GM19452 (cell line): ENCODE results near the gene ORAI3.
"Not testable (repeated sequence)": the region's sequence is repeated elsewhere in the genome, so short reads cannot be mapped to it uniquely, and the experiment has no call there.

Experiments used
- ATAC-seq: cut with Tn5 transposase; IDR thresholded peaks from one replicate; pipeline ENCODE4 v1.9.1; 2021; ENCODE audit not compliant: unreplicated experiment

The ORAI3 gene

GRCh38 chr16:30923554-30924075 is 25.3 kb upstream of the ORAI3 start, which contains the start of gene FBXL19:
FBXL19 (plus strand) TSS chr16:30923572; CDS start chr16:30925755, 2,183 bp downstream.
- ATAC-seq = no peak

- no peak for ATAC-seq
These were observed 24.6 kb upstream of the ORAI3 start for GRCh38 chr16:30924076-30924912.

- no peak for ATAC-seq
These were observed 23.8 kb upstream of the ORAI3 start for GRCh38 chr16:30924913-30925631.

DNA sequence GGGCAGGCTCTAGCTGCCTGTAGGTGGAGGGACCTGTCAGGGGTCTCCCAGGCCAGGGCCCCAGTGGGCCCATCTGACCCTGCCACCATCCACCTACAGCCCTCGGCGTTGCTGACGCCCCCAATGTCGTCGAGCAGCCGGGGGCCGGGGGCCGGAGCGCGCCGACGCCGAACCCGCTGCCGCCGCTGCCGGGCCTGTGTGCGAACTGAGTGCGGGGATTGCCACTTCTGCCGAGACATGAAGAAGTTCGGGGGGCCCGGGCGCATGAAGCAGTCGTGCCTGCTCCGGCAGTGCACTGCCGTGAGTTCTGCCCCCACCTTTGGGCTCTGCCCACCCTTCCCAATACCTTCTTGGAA is 23.3 kb upstream of the ORAI3 start:
- no peak for ATAC-seq

DNA sequence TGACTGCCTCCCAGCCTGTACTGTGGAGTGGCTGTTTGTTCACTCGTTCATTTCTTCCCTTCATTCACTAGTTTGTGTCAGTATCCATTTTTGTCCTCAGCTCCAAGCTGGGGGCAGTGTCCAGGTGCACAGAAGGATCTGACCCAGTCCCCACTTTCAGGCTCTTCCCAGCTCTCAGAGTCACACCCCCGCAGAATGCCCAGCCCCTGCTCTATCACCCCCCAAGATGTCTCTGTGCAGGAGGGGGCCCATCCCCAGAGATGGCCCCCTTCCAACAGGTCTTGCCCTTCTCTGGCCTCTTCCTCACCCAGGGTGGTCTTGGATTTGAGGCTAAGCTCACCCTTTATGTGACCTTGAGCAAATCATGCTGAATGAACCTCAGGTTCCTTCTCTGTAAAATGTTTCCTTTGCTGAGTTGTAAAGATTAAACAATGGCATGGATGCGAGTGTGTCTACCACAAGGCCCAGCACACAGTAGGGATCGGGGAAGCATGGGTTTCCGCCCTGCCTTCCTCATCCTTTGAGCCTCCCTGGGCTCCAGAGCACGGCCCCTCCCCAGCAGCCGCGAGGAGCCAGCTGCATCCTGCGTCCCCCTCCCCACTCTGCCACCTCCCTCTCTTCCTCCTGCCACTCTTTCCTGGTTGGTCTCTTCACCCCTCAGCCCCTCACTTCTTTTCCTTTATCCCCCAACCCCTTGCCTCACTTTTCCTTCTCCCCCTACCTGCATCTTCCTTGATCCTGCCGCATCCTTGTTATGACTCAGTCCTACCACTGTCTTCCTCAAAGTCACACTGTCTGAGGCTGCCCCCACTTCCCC is 22.7 kb upstream of the ORAI3 start:
- no peak for ATAC-seq

GRCh38 chr16:30926937-30927788 is 21.7 kb upstream of the ORAI3 start:
- no peak for ATAC-seq

DNA sequence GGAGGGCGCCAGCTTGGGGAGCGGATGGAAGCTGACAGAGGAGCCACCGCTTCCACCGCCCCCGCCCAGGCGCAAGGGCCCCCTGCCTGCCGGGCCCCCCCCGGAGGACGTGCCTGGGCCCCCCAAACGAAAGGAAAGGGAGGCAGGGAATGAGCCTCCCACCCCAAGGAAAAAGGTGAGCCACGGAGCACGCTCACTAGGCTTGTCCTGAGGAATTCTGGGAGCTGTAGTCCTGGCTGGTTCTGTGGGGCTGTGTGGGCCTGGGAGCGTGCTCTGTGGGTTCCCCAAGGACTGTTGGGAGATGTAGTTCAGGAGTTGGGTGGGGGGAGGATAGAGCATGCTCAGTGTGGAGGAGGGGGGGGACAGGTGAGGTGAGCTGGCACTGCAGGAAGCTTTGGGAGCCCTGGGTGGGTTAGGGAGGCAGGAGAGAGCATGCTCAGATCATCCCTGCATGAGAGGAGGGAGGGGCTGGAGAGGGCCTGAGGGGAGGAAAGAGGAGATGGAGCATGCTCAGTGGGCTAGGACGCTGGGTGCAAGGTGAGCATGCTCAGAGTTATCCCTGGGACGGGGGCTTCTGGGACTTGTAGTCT is 21.0 kb upstream of the ORAI3 start:
- no peak for ATAC-seq

- ATAC-seq = no peak
These were observed 20.5 kb upstream of the ORAI3 start for GRCh38 chr16:30928390-30928789.

- no peak for ATAC-seq
These were observed 19.7 kb upstream of the ORAI3 start for GRCh38 chr16:30929167-30929566.

DNA sequence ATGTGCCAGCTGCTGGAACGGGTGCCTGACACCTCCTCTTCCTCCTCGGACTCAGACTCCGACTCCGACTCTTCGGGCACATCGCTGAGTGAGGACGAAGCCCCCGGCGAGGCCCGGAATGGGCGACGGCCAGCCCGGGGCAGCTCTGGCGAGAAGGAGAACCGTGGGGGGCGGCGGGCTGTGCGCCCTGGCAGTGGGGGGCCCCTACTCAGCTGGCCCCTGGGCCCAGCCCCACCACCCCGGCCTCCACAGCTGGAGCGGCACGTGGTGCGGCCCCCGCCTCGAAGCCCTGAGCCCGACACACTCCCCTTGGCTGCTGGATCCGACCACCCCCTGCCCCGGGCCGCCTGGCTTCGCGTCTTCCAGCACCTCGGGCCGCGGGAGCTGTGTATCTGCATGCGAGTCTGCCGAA is 18.7 kb upstream of the ORAI3 start:
- no peak for ATAC-seq

GRCh38 chr16:30931068-30931650 is 17.7 kb upstream of the ORAI3 start:
- no peak for ATAC-seq

DNA sequence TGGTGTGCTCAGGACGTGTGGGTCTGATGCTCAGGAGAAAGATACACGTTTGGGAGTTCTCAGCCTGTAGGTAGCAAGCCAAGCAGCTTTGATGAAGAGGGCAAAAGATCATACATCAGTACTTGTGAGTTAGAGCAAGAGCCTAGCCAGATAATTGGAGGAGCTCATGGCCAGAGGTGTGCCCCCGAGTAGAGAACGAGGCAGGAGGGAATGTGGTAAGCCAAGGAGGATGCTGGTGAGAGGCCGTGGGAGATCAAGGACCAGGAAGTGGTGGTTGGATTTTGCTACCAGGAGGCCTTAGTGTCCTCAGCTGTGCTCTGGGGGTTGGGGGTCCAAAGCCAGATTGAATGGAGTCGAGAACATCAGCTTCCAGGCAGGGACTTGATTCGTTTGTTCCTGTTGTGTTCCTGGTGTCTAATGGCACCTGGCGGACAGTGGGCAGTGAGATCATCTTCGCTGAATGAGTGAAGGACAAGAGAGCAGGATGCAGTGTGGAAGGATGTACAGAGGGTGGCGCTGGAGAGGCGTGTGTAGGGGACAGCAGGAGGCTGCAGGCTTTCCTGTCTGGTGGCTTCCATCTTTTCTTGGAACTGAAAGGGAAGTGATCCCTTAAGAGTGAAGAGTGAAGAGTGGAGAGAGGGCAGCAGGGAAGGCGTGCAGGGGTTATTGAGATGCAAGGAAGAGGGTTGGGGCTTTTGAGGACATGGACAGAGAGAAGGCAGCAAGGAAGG is 13.9 kb upstream of the ORAI3 start:
- ATAC-seq = no peak

DNA sequence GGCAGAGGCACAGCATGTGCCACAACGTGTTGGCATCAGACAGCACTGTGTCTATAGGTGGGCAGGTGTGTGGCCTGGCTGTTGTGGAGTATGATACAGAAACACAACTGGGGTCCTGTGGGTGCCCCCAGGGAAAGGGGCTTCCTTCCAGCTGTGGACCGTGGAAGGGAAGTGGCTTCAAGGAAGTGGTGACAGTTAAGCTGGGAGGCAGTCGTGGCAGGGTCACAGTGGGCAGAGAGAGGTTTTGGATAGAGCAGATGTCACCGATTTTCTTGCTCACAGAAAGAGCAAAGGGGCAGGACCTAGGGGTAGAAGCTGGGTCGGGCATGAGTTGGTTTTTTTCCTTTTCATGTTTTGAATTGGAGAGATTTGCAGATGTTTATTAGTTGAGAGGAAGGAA is 11.2 kb upstream of the ORAI3 start:
- ATAC-seq = no peak

DNA sequence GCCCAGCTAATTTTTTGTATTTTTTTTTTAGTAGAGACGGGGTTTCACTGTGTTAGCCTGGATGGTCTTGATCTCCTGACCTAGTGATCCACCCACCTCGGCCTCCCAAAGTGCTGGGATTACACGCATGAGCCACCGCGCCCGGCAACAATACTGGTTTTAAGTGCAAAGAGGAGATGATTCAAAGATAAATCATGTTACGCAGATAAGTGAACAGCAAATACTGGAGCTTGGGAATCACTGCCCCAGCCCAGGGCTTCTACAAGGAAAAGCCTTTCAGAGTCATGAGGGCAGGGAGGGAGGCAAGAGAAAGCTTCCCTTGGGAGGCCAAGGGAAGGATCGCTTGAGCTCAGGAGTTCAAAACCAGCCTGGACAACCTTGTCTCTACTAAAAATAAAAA is 9.3 kb upstream of the ORAI3 start:
- ATAC-seq = not testable (repeated sequence)

DNA sequence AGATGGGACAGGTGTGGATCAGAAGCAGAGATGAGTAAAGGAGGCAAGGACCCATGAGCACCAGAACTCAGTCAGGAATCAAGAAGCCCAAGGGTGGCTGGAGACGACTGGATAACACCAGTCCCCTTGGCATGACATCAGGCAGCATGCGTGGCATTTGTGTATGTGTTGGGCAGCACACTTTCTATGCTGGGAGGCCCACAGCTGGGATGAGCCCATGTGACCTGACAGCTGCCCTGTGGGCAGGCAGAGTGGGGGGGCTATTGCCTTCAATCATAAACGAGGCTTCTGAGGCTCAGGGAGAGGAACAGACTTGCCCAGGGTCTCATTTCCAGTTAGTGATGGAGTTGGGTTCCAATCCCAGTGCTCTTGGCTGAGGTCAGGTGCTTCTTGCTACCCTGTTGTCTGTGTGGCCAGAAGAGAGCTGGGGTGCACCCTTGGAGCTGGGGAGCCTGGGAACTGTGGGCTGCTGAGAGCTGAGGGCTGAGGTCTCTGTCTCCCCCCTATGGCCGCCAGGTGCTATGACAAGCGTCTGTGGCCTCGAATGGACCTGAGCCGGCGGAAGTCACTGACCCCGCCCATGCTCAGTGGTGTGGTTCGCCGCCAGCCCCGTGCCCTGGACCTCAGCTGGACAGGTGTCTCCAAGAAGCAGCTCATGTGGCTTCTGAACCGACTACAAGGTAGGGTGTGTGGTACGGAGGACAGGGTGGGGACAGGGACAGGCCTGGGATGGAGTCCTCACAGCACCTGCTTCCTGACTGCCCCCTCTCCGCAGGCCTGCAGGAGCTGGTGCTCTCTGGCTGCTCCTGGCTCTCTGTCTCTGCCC is 7.1 kb upstream of the ORAI3 start:
- ATAC-seq = peak; percentile 83

- no peak for ATAC-seq
These were observed 6.5 kb upstream of the ORAI3 start for GRCh38 chr16:30942426-30942806.

DNA sequence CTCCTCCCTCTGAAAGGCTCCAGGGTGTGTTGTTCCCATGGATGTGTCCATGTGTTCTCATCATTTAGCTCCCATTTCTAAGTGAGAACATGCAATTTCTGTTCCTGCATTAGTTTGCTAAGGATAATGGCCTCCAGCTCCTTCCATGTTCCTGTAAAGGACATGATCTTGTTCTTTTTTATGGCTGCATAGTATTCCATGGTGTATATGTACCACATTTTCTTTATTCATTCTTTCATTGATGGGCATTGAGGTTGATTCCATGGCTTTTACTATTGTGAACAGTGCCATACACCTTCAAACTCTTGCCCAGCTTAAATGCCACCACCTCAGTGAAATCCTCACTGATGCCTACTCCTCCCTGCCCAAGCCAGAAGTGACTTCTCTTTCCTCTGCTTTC is 4.5 kb upstream of the ORAI3 start:
- ATAC-seq = no peak
